Measurements from ENCODE around the gene BMPR1A. TPM values are rescaled to one million over a fixed set of nuclear protein-coding genes. Genes with fewer than 3 reads are reported as not detected.

BMPR1A gene
- total RNA-seq, 5 donors from 2014 or later (not counting 1 experiment from before 2014, with no cell fraction given), result 7.8 to 15.0 (median 11.4) TPM

DNA sequence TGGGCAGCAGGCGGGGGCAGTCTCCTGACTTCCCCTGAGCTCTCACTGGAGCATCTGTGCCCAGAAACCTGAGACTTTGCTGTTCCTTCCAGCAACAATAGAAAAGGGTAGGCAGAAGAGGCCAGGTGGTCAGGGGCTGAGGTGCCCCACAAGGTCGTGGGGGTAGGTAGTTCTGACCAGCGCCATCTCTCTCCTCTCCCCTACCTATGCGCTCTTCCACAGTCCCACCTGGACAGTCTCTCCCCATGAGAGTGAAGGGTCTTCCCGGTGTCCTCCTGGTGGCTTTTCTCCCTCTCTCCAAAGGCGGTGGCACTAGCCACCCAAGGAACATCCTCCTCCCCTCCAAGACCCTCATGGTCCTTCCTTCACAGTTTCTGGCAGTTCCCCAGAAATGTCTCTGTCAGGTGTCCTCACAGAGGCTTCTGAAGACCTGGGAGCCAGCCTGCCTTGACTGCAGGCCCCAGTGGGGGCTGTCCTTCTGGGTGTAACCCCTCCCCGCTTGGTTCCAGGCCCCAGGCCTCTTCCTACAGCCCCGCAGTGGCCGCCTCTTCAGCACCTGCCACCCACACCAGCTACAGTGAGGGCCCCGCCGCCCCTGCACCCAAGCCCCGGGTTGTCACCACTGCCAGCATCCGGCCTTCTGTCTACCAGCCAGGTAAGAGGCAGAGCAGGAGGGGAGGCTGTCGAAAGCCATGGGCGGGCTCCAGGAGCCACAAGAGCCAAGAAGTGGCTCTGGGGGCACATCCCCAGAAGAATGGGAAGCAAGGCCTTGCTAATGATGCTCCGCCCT, 46.8 kb upstream of the BMPR1A start:
- ATAC-seq (replicated peaks in 1 of 4) (no peak), DNase-seq (no peak)
- Mint-ChIP-seq H3K27me3 (no peaks in the 10 kb centered on the region), H3K4me3 (peak overlapping the region; percentile 83 to 89 (median 89)), H3K4me1 (peaks cover 13 to 16% (median 14%) of the 10 kb centered on the region in 3 donors), H3K27ac (peak overlapping the region; percentile 78 to 97), H3K9me3 (no peaks in the 10 kb centered on the region), H3K36me3 (no peaks in the 10 kb centered on the region)
- Histone ChIP-seq H3K27ac (ENCODE audit: low read length) (no peak overlapping the region), H3K9me3 (no peaks in the 10 kb centered on the region), H3K4me3 (ENCODE audit: control insufficient read depth in 1 of 2, extremely low read depth in 1 of 2, low read length in 1 of 2) (no peak overlapping the region), H3K4me1 (ENCODE audit: control insufficient read depth in 1 of 2, extremely low read depth in 1 of 2, insufficient read depth in 2 of 2, low read length in 2 of 2) (peaks cover 3 to 22% of the 10 kb centered on the region in 2 experiments), H3K27me3 (replicated peaks in 1 of 2; ENCODE audit: control insufficient read depth in 2 of 2, extremely low read depth in 1 of 2, insufficient read depth in 2 of 2, low read length in 1 of 2) (no peaks in the 10 kb centered on the region), H3K36me3 (ENCODE audit: control insufficient read depth in 2 of 2, extremely low read depth in 1 of 2, insufficient read depth in 1 of 2, low read length in 1 of 2) (no peaks in the 10 kb centered on the region)
- 97% methylated on average over 12 of the region's 16 CpGs for WGBS (ENCODE audit: insufficient coverage)
- ChIA-PET CTCF (interaction anchor here in 1 of 2 donors (1.2 kb wide), 1 partner anchor 21 kb away, joined by 4 read pairs; no protein-coding TSS in a partner anchor), POLR2A (no interaction called here)

DNA sequence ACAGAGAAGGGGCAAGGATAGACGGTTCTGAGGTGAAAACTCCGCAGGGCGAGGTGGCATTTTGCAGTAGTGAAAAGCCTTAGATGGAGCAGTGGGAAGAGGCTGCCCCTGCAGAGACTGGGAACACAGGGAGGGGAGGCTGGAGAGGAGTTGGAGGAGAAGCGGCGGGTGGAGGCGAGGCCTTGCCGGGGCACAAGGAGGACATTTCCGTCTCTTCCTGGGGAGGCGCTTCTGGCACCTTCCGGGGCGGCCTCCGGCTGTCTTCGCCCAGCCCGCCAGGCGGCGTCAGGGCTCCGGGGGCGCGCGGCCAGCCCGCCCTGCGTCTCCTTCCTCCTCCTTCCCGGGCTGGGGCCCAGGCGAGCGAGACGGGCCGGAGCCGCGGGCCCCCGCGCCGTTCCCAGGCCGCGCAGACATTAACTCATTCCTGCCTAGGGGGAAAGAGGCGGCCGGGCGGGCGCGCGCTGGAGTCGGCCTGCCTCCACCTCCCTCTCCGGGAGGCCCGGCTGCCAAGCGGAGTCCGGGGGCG, 45.4 kb upstream of the BMPR1A start:
- WGBS (ENCODE audit: insufficient coverage), result 4% methylated on average over 26 of the region's 46 CpGs

DNA sequence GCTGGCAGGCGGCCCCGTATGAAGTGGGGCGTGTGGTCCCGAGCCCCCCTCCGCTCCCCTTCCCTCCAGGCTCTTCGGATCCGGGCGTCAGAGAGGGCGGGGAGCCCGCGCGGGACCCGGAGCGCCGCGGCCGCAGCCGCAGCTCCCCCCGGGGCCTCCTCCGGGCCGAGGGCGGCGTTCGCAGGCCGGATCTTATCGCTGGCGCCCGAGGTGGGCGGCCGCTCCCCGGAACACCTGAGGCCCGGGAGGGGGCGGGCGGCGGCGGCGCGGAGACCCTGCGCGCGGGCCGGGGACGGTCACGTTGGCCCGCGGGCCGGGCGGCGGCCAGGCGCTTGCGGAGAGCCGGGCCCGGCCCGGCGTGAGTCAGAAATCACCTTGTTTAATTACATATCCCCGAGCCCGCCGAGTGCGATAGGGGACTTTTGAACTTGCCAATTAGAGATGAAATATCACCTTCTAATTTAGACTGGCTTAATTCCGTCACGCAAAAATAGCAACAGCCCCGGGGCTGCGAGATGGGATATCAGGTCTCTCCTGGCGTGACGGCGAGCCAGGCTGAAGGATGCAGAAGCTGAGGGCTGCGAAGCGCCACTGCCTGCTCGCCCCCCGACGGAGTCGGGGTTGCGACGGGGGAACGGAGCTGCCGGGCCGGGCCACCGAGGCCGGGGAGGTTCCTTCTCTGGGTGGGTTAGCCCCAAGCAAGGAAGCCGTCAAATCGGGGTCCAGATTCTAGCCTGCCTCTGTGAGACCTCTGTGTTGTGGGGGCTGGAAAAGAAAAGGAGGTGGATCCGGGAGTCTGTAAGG, 44.7 kb upstream of the BMPR1A start:
- ChIA-PET CTCF (interaction anchor here (0.6 to 1.5 kb wide), 4 partner anchors 18 to 189 kb away, joined by 3 to 9 read pairs (median 4); no protein-coding TSS in a partner anchor), POLR2A (no interaction called here)
- Mint-ChIP-seq H3K4me3 (peak overlapping the region; percentile 75 to 89 (median 83)), H3K4me1 (peaks cover 13 to 16% (median 14%) of the 10 kb centered on the region in 3 donors), H3K36me3 (no peaks in the 10 kb centered on the region), H3K27ac (peak overlapping the region; percentile 83 to 89), H3K9me3 (no peaks in the 10 kb centered on the region), H3K27me3 (no peaks in the 10 kb centered on the region)
- peak in 32 of 35 experiments; percentile 6 to 67 (median 31) for DNase-seq
- Histone ChIP-seq H3K9me3 (no peaks in the 10 kb centered on the region), H3K27me3 (replicated peaks in 1 of 2; ENCODE audit: control insufficient read depth in 2 of 2, extremely low read depth in 1 of 2, insufficient read depth in 2 of 2, low read length in 1 of 2) (peaks cover 0 to 3% of the 10 kb centered on the region in 2 experiments), H3K4me3 (ENCODE audit: control insufficient read depth in 1 of 2, extremely low read depth in 1 of 2, low read length in 1 of 2) (peak overlapping the region; percentile 48 to 75), H3K4me1 (ENCODE audit: control insufficient read depth in 1 of 2, extremely low read depth in 1 of 2, insufficient read depth in 2 of 2, low read length in 2 of 2) (peaks cover 3 to 22% of the 10 kb centered on the region in 2 experiments), H3K36me3 (ENCODE audit: control insufficient read depth in 2 of 2, extremely low read depth in 1 of 2, insufficient read depth in 1 of 2, low read length in 1 of 2) (no peaks in the 10 kb centered on the region), H3K27ac (ENCODE audit: low read length) (peak overlapping the region; percentile 66)
- ATAC-seq (replicated peaks in 1 of 4), result peak; percentile 64 to 73 (median 68)
- WGBS (ENCODE audit: insufficient coverage), result under 1% methylated on average over 68 of the region's 82 CpGs

More for the DNA sequence above, 45.4 kb upstream of the BMPR1A start:
- ATAC-seq (replicated peaks in 1 of 4) (peak; percentile 93 to 94 (median 94)), DNase-seq (peak; percentile 67 to 91 (median 80))
- no peaks in the 10 kb centered on the region for H3K9me3 ChIP-seq
- peak overlapping the region; percentile 83 to 89 (median 89) for H3K4me3 Mint-ChIP-seq
- no peaks in the 10 kb centered on the region for H3K9me3 Mint-ChIP-seq
- peak overlapping the region; percentile 94 to 97 for H3K27ac Mint-ChIP-seq
- CTCF ChIA-PET, result no interaction called here
- no peaks in the 10 kb centered on the region for H3K27me3 Mint-ChIP-seq
- H3K27me3 ChIP-seq (replicated peaks in 1 of 2; ENCODE audit: control insufficient read depth in 2 of 2, extremely low read depth in 1 of 2, insufficient read depth in 2 of 2, low read length in 1 of 2), result no peaks in the 10 kb centered on the region
- H3K27ac ChIP-seq (ENCODE audit: low read length), result peak overlapping the region; percentile 87
- H3K4me3 ChIP-seq (ENCODE audit: control insufficient read depth in 1 of 2, extremely low read depth in 1 of 2, low read length in 1 of 2), result peak overlapping the region; percentile 48 to 75
- POLR2A ChIA-PET, result no interaction called here
- H3K4me1 ChIP-seq (ENCODE audit: control insufficient read depth in 1 of 2, extremely low read depth in 1 of 2, insufficient read depth in 2 of 2, low read length in 2 of 2), result peaks cover 3 to 22% of the 10 kb centered on the region in 2 experiments
- peaks cover 13 to 16% (median 14%) of the 10 kb centered on the region in 3 donors for H3K4me1 Mint-ChIP-seq
- no peaks in the 10 kb centered on the region for H3K36me3 ChIP-seq (ENCODE audit: control insufficient read depth in 2 of 2, extremely low read depth in 1 of 2, insufficient read depth in 1 of 2, low read length in 1 of 2)
- no peaks in the 10 kb centered on the region for H3K36me3 Mint-ChIP-seq

DNA sequence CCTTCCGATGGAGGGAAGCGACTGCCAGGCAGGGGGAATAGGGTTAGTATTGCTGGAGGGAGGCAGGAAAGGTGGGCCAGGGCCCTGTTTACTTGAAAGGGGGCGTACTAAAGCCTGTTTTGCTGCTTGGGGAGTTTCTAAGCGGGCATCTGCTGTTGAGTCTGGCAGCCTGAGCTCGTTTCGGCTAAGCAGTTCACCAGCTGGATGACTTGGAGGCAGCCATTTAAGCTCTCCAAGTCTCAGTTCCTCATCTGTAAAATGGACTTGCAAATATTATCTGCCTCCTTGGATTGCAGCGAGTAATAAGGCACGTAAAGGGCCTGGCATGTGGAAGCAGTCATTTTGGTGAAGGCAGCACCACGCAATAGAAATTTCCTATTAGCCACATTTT, 44.1 kb upstream of the BMPR1A start:
- ATAC-seq (replicated peaks in 1 of 4) (no peak), DNase-seq (peak in 1 of 35 experiments; percentile 27)
- no peaks in the 10 kb centered on the region for H3K9me3 ChIP-seq
- H3K9me3 Mint-ChIP-seq, result no peaks in the 10 kb centered on the region
- CTCF ChIA-PET, result interaction anchor here (0.5 to 1.5 kb wide), 6 partner anchors 18 to 188 kb away, joined by 3 to 9 read pairs (median 4); no protein-coding TSS in a partner anchor
- H3K4me3 ChIP-seq (ENCODE audit: control insufficient read depth in 1 of 2, extremely low read depth in 1 of 2, low read length in 1 of 2), result peak overlapping the region; percentile 48 to 75
- WGBS (ENCODE audit: insufficient coverage), result 75% methylated on average over 6 of the region's 9 CpGs
- no peaks in the 10 kb centered on the region for H3K36me3 Mint-ChIP-seq
- H3K4me1 ChIP-seq (ENCODE audit: control insufficient read depth in 1 of 2, extremely low read depth in 1 of 2, insufficient read depth in 2 of 2, low read length in 2 of 2), result peaks cover 3 to 22% of the 10 kb centered on the region in 2 experiments
- POLR2A ChIA-PET, result no interaction called here
- peaks cover 0 to 4% of the 10 kb centered on the region in 2 experiments for H3K27me3 ChIP-seq (replicated peaks in 1 of 2; ENCODE audit: control insufficient read depth in 2 of 2, extremely low read depth in 1 of 2, insufficient read depth in 2 of 2, low read length in 1 of 2)
- peak overlapping the region; percentile 75 to 89 (median 83) for H3K4me3 Mint-ChIP-seq
- H3K36me3 ChIP-seq (ENCODE audit: control insufficient read depth in 2 of 2, extremely low read depth in 1 of 2, insufficient read depth in 1 of 2, low read length in 1 of 2), result no peaks in the 10 kb centered on the region
- H3K27me3 Mint-ChIP-seq, result no peaks in the 10 kb centered on the region
- H3K27ac Mint-ChIP-seq, result peak overlapping the region; percentile 83 to 89
- peak overlapping the region; percentile 61 for H3K27ac ChIP-seq (ENCODE audit: low read length)
- H3K4me1 Mint-ChIP-seq, result peaks cover 13 to 16% (median 14%) of the 10 kb centered on the region in 3 donors

DNA sequence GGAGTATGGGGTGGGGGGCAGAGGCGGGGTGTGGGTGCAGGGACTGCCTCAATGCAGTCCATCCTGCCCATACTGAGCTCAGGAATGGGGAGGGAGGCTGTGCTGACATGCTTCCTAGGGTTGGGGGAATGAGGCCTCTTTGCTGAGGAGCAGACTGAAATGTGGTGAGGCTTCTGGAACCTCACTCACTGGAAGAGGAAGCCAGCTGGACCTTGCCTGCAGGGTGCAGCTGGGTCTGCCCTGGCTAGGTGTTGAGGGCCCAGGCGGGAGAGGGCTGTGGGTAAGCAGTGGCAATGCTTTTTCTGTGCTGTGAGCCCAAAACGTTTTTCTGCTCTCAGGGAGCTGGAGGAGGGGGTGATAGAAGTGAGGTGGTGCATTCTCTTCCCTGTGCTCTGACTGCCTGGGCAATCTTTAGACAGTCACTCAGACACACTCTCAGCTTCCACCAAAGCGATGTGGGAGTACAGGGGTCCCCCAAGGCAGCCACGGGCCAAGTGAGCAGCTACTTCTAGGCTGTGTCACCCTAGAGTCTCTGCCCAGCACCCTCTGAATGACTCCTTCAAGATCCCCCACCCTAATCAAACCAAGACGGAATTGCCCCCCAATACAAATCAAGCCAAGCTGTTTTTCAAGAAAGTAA, 41.1 kb upstream of the BMPR1A start:
- no peak overlapping the region for H3K27ac ChIP-seq (ENCODE audit: low read length)
- Mint-ChIP-seq H3K4me3 (no peak overlapping the region), H3K27me3 (peaks cover 0 to 1% of the 10 kb centered on the region in 2 donors), H3K27ac (no peak overlapping the region), H3K4me1 (peaks cover 8 to 13% (median 10%) of the 10 kb centered on the region in 3 donors), H3K9me3 (no peaks in the 10 kb centered on the region), H3K36me3 (no peaks in the 10 kb centered on the region)
- H3K36me3 ChIP-seq (ENCODE audit: control insufficient read depth in 2 of 2, extremely low read depth in 1 of 2, insufficient read depth in 1 of 2, low read length in 1 of 2), result no peaks in the 10 kb centered on the region
- WGBS (ENCODE audit: insufficient coverage), result 90% methylated on average over 3 of the region's 6 CpGs
- CTCF ChIA-PET, result interaction anchor here in 1 of 2 donors (0.7 kb wide), 1 partner anchor 8 kb away, joined by 7 read pairs; no protein-coding TSS in a partner anchor
- ATAC-seq (replicated peaks in 1 of 4) (no peak), DNase-seq (no peak)
- POLR2A ChIA-PET, result interaction anchor here in 1 of 2 donors (0.6 kb wide), 1 partner anchor 163 kb away, joined by 3 read pairs; no protein-coding TSS in a partner anchor
- H3K4me3 ChIP-seq (ENCODE audit: control insufficient read depth in 1 of 2, extremely low read depth in 1 of 2, low read length in 1 of 2), result no peak overlapping the region
- peaks cover 0 to 4% of the 10 kb centered on the region in 2 experiments for H3K27me3 ChIP-seq (replicated peaks in 1 of 2; ENCODE audit: control insufficient read depth in 2 of 2, extremely low read depth in 1 of 2, insufficient read depth in 2 of 2, low read length in 1 of 2)
- no peaks in the 10 kb centered on the region for H3K9me3 ChIP-seq
- peaks cover 3 to 17% of the 10 kb centered on the region in 2 experiments for H3K4me1 ChIP-seq (ENCODE audit: control insufficient read depth in 1 of 2, extremely low read depth in 1 of 2, insufficient read depth in 2 of 2, low read length in 2 of 2)

Measured in T-cell (primary cell).